ENCODE data around the gene CELSR1.

DNA sequence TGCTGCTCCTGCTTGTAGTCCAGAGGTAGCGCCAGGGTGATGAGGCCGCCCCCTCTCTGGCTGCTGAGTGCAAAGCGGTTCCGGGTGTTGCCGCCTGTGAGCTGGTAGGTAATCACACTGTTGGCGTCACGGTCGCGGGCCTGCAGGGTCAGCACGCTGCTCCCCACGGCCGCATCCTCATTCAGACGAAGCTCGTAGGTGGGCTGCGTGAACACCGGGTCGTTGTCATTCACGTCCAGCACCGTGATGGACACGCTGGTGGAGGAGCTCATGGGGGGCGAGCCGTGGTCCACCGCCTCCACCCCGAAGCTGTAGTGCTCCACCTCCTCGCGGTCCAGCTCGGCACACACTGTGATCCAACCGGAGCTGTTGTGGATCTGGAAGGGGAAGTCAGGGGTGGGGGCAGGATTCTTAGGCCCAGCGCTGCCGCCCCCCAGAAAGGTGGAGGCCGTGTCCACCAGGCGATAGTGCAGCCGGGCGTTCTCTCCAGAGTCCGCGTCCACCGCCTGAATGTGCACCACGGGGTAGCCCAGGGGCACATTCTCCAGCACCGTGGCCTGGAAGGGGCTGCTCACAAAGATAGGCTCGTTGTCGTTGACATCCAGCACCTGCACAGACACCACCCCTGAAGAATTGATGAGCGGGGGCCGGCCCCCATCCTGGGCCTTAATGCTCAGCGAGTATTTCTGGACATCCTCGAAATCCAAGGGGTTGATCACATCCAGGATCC lies 2.4 kb downstream of the CELSR1 start:
- TF ChIP-seq, protein P1, sequence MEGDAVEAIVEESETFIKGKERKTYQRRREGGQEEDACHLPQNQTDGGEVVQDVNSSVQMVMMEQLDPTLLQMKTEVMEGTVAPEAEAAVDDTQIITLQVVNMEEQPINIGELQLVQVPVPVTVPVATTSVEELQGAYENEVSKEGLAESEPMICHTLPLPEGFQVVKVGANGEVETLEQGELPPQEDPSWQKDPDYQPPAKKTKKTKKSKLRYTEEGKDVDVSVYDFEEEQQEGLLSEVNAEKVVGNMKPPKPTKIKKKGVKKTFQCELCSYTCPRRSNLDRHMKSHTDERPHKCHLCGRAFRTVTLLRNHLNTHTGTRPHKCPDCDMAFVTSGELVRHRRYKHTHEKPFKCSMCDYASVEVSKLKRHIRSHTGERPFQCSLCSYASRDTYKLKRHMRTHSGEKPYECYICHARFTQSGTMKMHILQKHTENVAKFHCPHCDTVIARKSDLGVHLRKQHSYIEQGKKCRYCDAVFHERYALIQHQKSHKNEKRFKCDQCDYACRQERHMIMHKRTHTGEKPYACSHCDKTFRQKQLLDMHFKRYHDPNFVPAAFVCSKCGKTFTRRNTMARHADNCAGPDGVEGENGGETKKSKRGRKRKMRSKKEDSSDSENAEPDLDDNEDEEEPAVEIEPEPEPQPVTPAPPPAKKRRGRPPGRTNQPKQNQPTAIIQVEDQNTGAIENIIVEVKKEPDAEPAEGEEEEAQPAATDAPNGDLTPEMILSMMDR (IDR thresholded peaks at IDR 0.05; ENCODE audit: insufficient read depth, low read length) = no peak
- TF ChIP-seq SPI1 (IDR thresholded peaks at IDR 0.05; ENCODE audit: borderline replicate concordance, low read depth) = no peak
- no peak for TF ChIP-seq POLR2AphosphoS5 (IDR thresholded peaks at IDR 0.05; ENCODE audit: low read depth)
- TF ChIP-seq, protein P2, sequence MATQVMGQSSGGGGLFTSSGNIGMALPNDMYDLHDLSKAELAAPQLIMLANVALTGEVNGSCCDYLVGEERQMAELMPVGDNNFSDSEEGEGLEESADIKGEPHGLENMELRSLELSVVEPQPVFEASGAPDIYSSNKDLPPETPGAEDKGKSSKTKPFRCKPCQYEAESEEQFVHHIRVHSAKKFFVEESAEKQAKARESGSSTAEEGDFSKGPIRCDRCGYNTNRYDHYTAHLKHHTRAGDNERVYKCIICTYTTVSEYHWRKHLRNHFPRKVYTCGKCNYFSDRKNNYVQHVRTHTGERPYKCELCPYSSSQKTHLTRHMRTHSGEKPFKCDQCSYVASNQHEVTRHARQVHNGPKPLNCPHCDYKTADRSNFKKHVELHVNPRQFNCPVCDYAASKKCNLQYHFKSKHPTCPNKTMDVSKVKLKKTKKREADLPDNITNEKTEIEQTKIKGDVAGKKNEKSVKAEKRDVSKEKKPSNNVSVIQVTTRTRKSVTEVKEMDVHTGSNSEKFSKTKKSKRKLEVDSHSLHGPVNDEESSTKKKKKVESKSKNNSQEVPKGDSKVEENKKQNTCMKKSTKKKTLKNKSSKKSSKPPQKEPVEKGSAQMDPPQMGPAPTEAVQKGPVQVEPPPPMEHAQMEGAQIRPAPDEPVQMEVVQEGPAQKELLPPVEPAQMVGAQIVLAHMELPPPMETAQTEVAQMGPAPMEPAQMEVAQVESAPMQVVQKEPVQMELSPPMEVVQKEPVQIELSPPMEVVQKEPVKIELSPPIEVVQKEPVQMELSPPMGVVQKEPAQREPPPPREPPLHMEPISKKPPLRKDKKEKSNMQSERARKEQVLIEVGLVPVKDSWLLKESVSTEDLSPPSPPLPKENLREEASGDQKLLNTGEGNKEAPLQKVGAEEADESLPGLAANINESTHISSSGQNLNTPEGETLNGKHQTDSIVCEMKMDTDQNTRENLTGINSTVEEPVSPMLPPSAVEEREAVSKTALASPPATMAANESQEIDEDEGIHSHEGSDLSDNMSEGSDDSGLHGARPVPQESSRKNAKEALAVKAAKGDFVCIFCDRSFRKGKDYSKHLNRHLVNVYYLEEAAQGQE (IDR thresholded peaks at IDR 0.05; ENCODE audit: insufficient replicate concordance, low read depth) = no peak
- no peak for TF ChIP-seq GABPA (IDR thresholded peaks at IDR 0.05; ENCODE audit: low read depth)
